GM23338 (cell line): ENCODE data around the gene ASXL2. TPM values are rescaled to one million over a fixed set of nuclear protein-coding genes. Genes with fewer than 3 reads are reported as not detected.

ENCODE experiments used
- ATAC-seq: fragments of 200-7000 bp; cut with Tn5 transposase; 3 replicates; pipeline ENCODE4 v1.9.1; 2020
- DNase-seq: peaks from one replicate; pipeline ENCODE4 v3.0.0-alpha.2; 2015; ENCODE audit warnings: low spot score
- H2AFZ ChIP-seq: fragments of 200-600 bp; sonication (generic); 2 replicates; pipeline ENCODE4 v1.8.0; 2016; ENCODE audit warnings: antibody characterized with exemption, mild to moderate bottlenecking, moderate library complexity
- H3F3A ChIP-seq: fragments of 200-600 bp; sonication (generic); replicated peaks from 2 replicates; pipeline ENCODE4 v1.8.0; 2017; ENCODE audit warnings: antibody characterized with exemption, mixed run types, low read depth
- H3K27ac ChIP-seq: fragments of 200-600 bp; sonication (generic); 2 replicates; pipeline ENCODE4 v1.6.1; 2016; ENCODE audit warnings: low read depth
- H3K27me3 ChIP-seq: fragments of 200-600 bp; sonication (generic); 2 replicates; pipeline ENCODE4 v1.8.0; 2016; ENCODE audit warnings: mild to moderate bottlenecking, mixed run types, moderate library complexity; ENCODE audit not compliant: insufficient read depth
- H3K36me3 ChIP-seq: fragments of 200-600 bp; sonication (generic); 2 replicates; pipeline ENCODE4 v1.8.0; 2016; ENCODE audit warnings: mild to moderate bottlenecking; ENCODE audit not compliant: insufficient read depth
- H3K4me1 ChIP-seq: fragments of 200-600 bp; sonication (generic); 2 replicates; pipeline ENCODE4 v1.8.0; 2016; ENCODE audit warnings: mild to moderate bottlenecking, moderate library complexity; ENCODE audit not compliant: insufficient read depth
- H3K4me2 ChIP-seq: fragments of 200-600 bp; sonication (generic); 2 replicates; pipeline ENCODE4 v1.7.1; 2017; ENCODE audit warnings: mixed run types
- H3K4me3 ChIP-seq: fragments of 200-600 bp; sonication (generic); 2 replicates; pipeline ENCODE4 v1.6.1; 2016; ENCODE audit warnings: mixed run types
- H3K79me2 ChIP-seq: fragments of 200-600 bp; sonication (generic); replicated peaks from 2 replicates; pipeline ENCODE4 v1.8.0; 2017; ENCODE audit warnings: mild to moderate bottlenecking; ENCODE audit not compliant: insufficient read depth
- H3K9me2 ChIP-seq: fragments of 200-600 bp; sonication (generic); 2 replicates; pipeline ENCODE4 v1.8.0; 2017; ENCODE audit not compliant: insufficient read depth
- H4K20me1 ChIP-seq: fragments of 200-600 bp; sonication (generic); replicated peaks from 2 replicates; pipeline ENCODE4 v1.8.0; 2017; ENCODE audit warnings: mild to moderate bottlenecking; ENCODE audit not compliant: insufficient read depth
- H3K27ac Mint-ChIP-seq: 2 replicates; pipeline ENCODE4 v1.8.0; 2020; ENCODE audit warnings: inconsistent platforms, mild to moderate bottlenecking, moderate library complexity, mixed read lengths
- H3K27me3 Mint-ChIP-seq: 3 replicates; pipeline ENCODE4 v1.8.0; 2022; ENCODE audit warnings: low read depth, mild to moderate bottlenecking, moderate library complexity, mixed read lengths, inconsistent platforms; ENCODE audit not compliant: insufficient read depth, poor library complexity
- H3K36me3 Mint-ChIP-seq: 3 replicates; pipeline ENCODE4 v1.8.0; 2021; ENCODE audit warnings: low read depth, mild to moderate bottlenecking, inconsistent platforms, moderate library complexity, mixed read lengths
- H3K4me1 Mint-ChIP-seq: 3 replicates; pipeline ENCODE4 v1.8.0; 2020; ENCODE audit warnings: mild to moderate bottlenecking, inconsistent platforms, mixed read lengths
- H3K4me3 Mint-ChIP-seq: 3 replicates; pipeline ENCODE4 v1.8.0; 2021; ENCODE audit warnings: moderate library complexity, mild to moderate bottlenecking, inconsistent platforms, mixed read lengths
- H3K9me3 Mint-ChIP-seq: 3 replicates; pipeline ENCODE4 v1.8.0; 2020; ENCODE audit warnings: moderate library complexity, mild to moderate bottlenecking, inconsistent platforms, mixed read lengths
- CREB1 ChIP-seq: fragments of 250-450 bp; sonication (Bioruptor Pico); IDR thresholded peaks from 2 replicates; pipeline ENCODE4 v1.5.0; 2020; ENCODE audit warnings: low read depth, mild to moderate bottlenecking, moderate library complexity
- STAT1 ChIP-seq: IDR thresholded peaks from one replicate; pipeline ENCODE4 v1.6.1; 2016; ENCODE audit warnings: antibody characterized with exemption; ENCODE audit not compliant: unreplicated experiment
- polyA plus RNA-seq: library from polyadenylated mRNA; unstranded; fragments of >200 nt; fragmentation: Nextera tagmentation; extraction: Ambion mirVana; gene quantifications from 2 replicates; pipeline ENCODE4 v1.2.1, GENCODE V29; 2016
- total RNA-seq: library from RNA; depleted of rRNA; stranded (reverse); fragments of >200 nt; shearing (Covaris generic); gene quantifications from 2 replicates; pipeline ENCODE4 v1.2.3, GENCODE V29; 2014
- TF ChIP-seq, protein P1 (sequence below): IDR thresholded peaks from one replicate; pipeline ENCODE4 v1.6.1; 2018; ENCODE audit warnings: antibody characterized with exemption; ENCODE audit not compliant: unreplicated experiment
- TF ChIP-seq, protein P2 (sequence below), 2 experiments: fragments of 200-600 bp in 1 of 2; sonication (generic) in 1 of 2; conservative IDR thresholded peaks; 2 replicates each; pipeline versions ENCODE4 v1.5.1 to v1.6.1; 2016 to 2017; ENCODE audit warnings: antibody characterized with exemption in 2 of 2, low read depth in 2 of 2, mild to moderate bottlenecking in 2 of 2, moderate library complexity in 1 of 2

ASXL2 gene
- total and polyA plus RNA-seq, 2 experiments from 2014 or later = 7.0 to 21.8 TPM

DNA sequence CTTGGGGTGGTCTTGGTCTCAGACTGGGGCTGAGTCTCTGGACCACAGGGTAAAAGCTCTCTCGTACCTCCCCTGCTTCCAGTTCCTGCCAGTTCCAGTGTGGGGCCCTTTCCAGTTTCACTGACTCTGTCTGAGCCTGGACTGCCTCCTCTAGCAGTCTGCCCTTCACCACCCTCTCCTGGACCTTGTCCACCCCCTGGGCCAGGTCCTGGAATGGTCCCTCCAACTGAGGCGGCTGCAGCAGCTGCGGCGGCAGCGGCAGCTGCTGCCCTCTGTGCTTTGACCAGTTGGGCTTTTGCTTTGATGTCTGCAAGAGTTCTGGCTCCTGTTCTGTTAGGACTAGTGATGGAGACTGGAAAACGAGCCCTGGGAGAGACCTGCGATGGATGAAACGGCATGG is 134.2 kb downstream of the ASXL2 start (continued):
- TF ChIP-seq, protein P1, sequence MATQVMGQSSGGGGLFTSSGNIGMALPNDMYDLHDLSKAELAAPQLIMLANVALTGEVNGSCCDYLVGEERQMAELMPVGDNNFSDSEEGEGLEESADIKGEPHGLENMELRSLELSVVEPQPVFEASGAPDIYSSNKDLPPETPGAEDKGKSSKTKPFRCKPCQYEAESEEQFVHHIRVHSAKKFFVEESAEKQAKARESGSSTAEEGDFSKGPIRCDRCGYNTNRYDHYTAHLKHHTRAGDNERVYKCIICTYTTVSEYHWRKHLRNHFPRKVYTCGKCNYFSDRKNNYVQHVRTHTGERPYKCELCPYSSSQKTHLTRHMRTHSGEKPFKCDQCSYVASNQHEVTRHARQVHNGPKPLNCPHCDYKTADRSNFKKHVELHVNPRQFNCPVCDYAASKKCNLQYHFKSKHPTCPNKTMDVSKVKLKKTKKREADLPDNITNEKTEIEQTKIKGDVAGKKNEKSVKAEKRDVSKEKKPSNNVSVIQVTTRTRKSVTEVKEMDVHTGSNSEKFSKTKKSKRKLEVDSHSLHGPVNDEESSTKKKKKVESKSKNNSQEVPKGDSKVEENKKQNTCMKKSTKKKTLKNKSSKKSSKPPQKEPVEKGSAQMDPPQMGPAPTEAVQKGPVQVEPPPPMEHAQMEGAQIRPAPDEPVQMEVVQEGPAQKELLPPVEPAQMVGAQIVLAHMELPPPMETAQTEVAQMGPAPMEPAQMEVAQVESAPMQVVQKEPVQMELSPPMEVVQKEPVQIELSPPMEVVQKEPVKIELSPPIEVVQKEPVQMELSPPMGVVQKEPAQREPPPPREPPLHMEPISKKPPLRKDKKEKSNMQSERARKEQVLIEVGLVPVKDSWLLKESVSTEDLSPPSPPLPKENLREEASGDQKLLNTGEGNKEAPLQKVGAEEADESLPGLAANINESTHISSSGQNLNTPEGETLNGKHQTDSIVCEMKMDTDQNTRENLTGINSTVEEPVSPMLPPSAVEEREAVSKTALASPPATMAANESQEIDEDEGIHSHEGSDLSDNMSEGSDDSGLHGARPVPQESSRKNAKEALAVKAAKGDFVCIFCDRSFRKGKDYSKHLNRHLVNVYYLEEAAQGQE = no peak
- TF ChIP-seq, protein P2, sequence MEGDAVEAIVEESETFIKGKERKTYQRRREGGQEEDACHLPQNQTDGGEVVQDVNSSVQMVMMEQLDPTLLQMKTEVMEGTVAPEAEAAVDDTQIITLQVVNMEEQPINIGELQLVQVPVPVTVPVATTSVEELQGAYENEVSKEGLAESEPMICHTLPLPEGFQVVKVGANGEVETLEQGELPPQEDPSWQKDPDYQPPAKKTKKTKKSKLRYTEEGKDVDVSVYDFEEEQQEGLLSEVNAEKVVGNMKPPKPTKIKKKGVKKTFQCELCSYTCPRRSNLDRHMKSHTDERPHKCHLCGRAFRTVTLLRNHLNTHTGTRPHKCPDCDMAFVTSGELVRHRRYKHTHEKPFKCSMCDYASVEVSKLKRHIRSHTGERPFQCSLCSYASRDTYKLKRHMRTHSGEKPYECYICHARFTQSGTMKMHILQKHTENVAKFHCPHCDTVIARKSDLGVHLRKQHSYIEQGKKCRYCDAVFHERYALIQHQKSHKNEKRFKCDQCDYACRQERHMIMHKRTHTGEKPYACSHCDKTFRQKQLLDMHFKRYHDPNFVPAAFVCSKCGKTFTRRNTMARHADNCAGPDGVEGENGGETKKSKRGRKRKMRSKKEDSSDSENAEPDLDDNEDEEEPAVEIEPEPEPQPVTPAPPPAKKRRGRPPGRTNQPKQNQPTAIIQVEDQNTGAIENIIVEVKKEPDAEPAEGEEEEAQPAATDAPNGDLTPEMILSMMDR (conservative IDR thresholded peaks at IDR 0.05; ENCODE audit: low read depth in 2 of 2) = no peak

DNA sequence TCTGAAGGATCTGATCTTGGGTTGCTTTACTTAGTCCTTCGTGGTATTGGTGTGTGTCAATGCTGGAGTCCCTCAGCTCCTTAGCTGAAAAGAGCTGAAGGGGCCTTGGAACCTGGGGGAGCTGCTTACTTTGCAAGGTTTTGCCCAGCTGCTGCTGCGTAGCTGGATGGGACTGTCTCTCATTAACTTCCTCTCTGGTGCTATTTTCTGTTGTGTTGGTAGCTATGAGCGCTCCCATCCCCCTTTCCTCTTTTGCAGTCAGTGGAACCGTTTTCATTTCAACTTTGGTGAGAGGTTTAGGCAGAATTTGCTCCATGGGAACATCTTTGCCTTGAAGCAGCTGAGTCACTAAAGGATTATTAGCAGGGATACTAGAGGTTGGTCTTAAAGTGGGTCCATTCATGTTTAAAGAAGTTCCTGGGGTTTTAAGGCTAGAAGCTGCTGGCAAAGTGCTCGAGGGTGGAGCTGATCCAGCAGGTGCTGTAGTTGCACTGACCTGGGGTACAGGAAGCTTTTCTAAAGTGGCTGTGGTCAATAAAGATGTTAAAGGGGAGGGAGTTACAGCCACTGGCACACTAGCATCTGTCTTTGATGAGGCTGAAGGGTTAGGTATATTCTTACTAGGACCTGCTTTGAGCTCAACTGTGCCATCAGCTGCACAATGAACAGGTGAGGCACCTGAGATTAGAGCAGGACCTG is 135.0 kb downstream of the ASXL2 start:
- Histone ChIP-seq H3F3A (no peaks in the 10 kb centered on the region), H3K36me3 (peaks cover 7% of the 10 kb centered on the region; the same call in 1 of the 2 replicates), H3K27me3 (no peaks in the 10 kb centered on the region), H3K27ac (0 out of 2 replicates have a peak overlapping the region, but pooled peaks have one; percentile 13), H2AFZ (no peak overlapping the region), H3K4me3 (no peak overlapping the region), H3K9me2 (no peaks in the 10 kb centered on the region), H3K4me1 (peaks cover 13% of the 10 kb centered on the region), H3K79me2 (no peaks in the 10 kb centered on the region), H3K4me2 (no peak overlapping the region), H4K20me1 (no peaks in the 10 kb centered on the region)
- Mint-ChIP-seq H3K4me3 (no peak overlapping the region), H3K9me3 (no peaks in the 10 kb centered on the region), H3K36me3 (peaks cover 16% of the 10 kb centered on the region), H3K27ac (no peak overlapping the region), H3K4me1 (peaks cover 36% of the 10 kb centered on the region), H3K27me3 (peaks cover 1% of the 10 kb centered on the region)
- no peak for DNase-seq
- ATAC-seq = no peak
- no peak for TF ChIP-seq CREB1 (CRISPR knock-in tag)
- TF ChIP-seq STAT1 = no peak

DNA sequence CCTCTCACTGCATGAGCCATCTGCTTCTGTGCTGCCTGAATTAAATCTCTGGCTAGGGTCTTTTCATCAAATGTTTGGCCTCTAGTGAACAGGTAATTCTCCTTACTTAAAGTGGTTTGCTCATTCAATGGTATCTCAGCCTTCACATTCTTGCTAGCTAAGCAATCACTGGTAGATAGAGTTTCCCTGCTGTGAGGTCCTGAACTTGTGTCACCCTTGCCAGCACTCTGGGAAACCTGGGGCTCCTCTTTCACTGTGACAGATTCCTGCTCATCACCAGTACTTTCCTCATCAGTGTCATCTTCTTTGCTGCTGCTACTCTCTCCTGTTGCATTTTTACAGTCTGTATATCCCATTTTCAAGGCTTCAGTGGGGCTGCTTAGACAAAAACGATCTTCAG is 135.8 kb downstream of the ASXL2 start:
- H3K4me3 Mint-ChIP-seq = no peak overlapping the region
- H3K4me1 Mint-ChIP-seq = peaks cover 36% of the 10 kb centered on the region

More for the DNA sequence above, 135.8 kb downstream of the ASXL2 start:
- no peak overlapping the region for H3K4me2 ChIP-seq
- H3K79me2 ChIP-seq = no peaks in the 10 kb centered on the region
- DNase-seq = no peak
- H3K27ac ChIP-seq = 0 out of 2 replicates have a peak overlapping the region, but pooled peaks have one; percentile 13
- H3K9me2 ChIP-seq = no peaks in the 10 kb centered on the region
- H3K27ac Mint-ChIP-seq = 0 out of 2 replicates have a peak overlapping the region, but pooled peaks have one; percentile 43
- no peaks in the 10 kb centered on the region for H3K27me3 ChIP-seq
- H3K36me3 Mint-ChIP-seq = peaks cover 11% of the 10 kb centered on the region
- no peak overlapping the region for H2AFZ ChIP-seq
- TF ChIP-seq, protein P2 (conservative IDR thresholded peaks at IDR 0.05; ENCODE audit: low read depth in 2 of 2) = no peak
- peaks cover 7% of the 10 kb centered on the region; the same call in 1 of the 2 replicates for H3K36me3 ChIP-seq
- no peak overlapping the region for H3K4me3 ChIP-seq
- no peaks in the 10 kb centered on the region for H3K9me3 Mint-ChIP-seq
- ATAC-seq = no peak
- peaks cover 1% of the 10 kb centered on the region for H3K27me3 Mint-ChIP-seq
- peaks cover 13% of the 10 kb centered on the region for H3K4me1 ChIP-seq
- no peaks in the 10 kb centered on the region for H3F3A ChIP-seq
- H4K20me1 ChIP-seq = no peaks in the 10 kb centered on the region
